Measurements from ENCODE around the gene PRKCE. TPM values are rescaled to one million over a fixed set of nuclear protein-coding genes. Genes with fewer than 3 reads are reported as not detected.

PRKCE gene
- total RNA-seq, 2 experiments from 2014 or later: 15.4 to 16.2 TPM

DNA sequence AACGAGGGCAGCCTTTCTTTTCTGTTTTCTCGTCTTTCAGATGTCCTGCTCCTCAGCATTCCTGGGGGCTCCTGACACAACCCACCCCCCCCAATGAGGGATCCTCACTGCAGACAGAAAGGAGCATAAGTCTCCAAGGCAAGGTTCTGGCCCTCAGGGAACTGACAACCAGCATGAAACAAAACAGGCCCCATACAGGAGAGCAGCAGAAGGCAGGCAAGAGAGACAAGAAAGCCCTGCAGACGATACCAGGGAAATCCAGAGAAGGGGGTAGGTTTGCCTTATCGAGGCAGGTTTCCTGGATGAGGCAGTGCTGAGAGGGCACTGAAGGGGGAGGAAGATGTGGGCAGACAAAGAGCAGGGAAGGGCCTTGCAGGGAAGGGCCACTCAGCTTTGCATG lies 541.9 kb downstream of the PRKCE start:
- no peaks in the 10 kb centered on the region for H3K9me3 Mint-ChIP-seq (ENCODE audit: insufficient read depth)
- DNase-seq: no peak
- H3K36me3 Mint-ChIP-seq (ENCODE audit: low read depth): no peaks in the 10 kb centered on the region
- peaks cover 18% of the 10 kb centered on the region for H3K4me1 Mint-ChIP-seq (ENCODE audit: low read depth)
- H3K27me3 Mint-ChIP-seq (ENCODE audit: low read depth): peaks cover 8% of the 10 kb centered on the region
- CTCF ChIA-PET: interaction anchor here (1.4 kb wide), 1 partner anchor 183 kb away, joined by 3 read pairs; no protein-coding TSS in a partner anchor
- H3K4me3 Mint-ChIP-seq: no peak overlapping the region
- no peak for ATAC-seq
- no peak overlapping the region for H3K27ac Mint-ChIP-seq
- POLR2A ChIA-PET: no interaction called here

DNA sequence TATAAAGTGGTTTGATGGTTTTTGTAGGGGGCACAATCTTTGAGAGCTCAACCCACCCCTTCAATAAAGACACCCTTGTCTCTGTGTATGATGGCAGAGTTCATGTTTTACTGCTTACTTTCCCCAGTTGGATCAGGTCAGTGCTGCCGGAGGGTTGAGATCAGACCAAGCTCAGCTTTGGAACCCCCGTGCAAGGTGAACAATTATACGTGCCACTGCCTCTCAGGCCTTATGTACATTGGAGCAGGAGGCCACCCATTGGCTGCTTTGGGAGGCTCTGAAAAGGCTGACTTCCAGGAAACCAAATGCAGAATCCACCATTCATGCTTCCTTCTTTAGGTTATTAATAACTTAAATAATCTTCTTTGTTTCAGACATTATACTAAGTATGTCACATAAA lies 542.4 kb downstream of the PRKCE start:
- no peaks in the 10 kb centered on the region for H3K9me3 Mint-ChIP-seq (ENCODE audit: insufficient read depth)
- H3K4me1 Mint-ChIP-seq (ENCODE audit: low read depth): peaks cover 17% of the 10 kb centered on the region
- ChIA-PET CTCF (interaction anchor here (1.4 kb wide), 1 partner anchor 183 kb away, joined by 3 read pairs; no protein-coding TSS in a partner anchor), POLR2A (no interaction called here)
- ATAC-seq (no peak), DNase-seq (no peak)
- H3K27ac Mint-ChIP-seq: no peak overlapping the region
- no peaks in the 10 kb centered on the region for H3K36me3 Mint-ChIP-seq (ENCODE audit: low read depth)
- H3K27me3 Mint-ChIP-seq (ENCODE audit: low read depth): peaks cover 8% of the 10 kb centered on the region
- no peak overlapping the region for H3K4me3 Mint-ChIP-seq

DNA sequence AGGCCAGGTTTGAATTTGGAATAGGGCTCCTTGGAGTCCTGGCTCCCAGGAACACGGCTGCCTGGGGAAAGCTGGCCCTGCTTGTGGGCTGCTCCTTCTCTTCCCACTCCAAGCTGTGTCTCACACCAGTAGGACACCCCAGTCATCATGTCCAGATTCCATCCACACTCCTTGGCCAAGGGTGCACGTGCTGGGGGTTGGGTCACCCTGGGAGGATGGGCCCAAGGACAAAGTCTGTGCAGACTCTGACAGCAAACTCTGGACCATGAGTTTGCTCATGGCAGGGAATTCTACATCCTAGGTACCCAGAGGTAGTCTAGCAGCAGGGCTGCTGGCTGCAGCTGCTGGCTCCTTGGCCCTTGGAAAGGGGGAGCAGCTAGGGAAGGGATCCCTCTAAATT lies 543.4 kb downstream of the PRKCE start:
- no peaks in the 10 kb centered on the region for H3K9me3 Mint-ChIP-seq (ENCODE audit: insufficient read depth)
- H3K4me1 Mint-ChIP-seq (ENCODE audit: low read depth): peaks cover 20% of the 10 kb centered on the region
- H3K36me3 Mint-ChIP-seq (ENCODE audit: low read depth): no peaks in the 10 kb centered on the region
- CTCF ChIA-PET: no interaction called here
- ATAC-seq (no peak), DNase-seq (no peak)
- H3K27me3 Mint-ChIP-seq (ENCODE audit: low read depth): peaks cover 8% of the 10 kb centered on the region
- no peak overlapping the region for H3K27ac Mint-ChIP-seq
- no peak overlapping the region for H3K4me3 Mint-ChIP-seq
- POLR2A ChIA-PET: no interaction called here

DNA sequence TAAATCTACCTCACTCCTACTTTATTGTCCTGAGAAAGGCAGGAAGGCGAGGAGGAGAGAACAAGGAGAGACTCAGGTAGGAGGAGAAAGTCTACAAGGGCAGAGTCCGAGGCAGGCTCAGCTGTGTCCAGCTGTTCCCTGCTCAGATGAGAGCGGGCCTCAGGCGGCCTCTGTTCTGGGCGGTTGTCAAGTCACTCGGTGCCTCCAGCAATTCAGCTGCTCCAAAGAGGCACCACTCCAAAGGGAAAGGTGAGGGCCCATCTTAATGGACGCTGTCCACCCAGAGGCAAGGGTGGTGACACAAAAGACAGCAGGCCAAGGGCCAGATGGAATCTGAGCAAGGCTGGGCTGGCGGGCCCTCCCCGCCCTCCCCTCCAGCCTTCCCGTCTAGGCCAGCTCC lies 544.3 kb downstream of the PRKCE start:
- ATAC-seq (no peak), DNase-seq (no peak)
- Mint-ChIP-seq H3K36me3 (ENCODE audit: low read depth) (peaks cover under 1% of the 10 kb centered on the region), H3K4me1 (ENCODE audit: low read depth) (peaks cover 29% of the 10 kb centered on the region), H3K4me3 (no peak overlapping the region), H3K27ac (peak overlapping the region; percentile 27), H3K9me3 (ENCODE audit: insufficient read depth) (peaks cover under 1% of the 10 kb centered on the region), H3K27me3 (ENCODE audit: low read depth) (peaks cover 5% of the 10 kb centered on the region)
- CTCF ChIA-PET: no interaction called here
- POLR2A ChIA-PET: no interaction called here

DNA sequence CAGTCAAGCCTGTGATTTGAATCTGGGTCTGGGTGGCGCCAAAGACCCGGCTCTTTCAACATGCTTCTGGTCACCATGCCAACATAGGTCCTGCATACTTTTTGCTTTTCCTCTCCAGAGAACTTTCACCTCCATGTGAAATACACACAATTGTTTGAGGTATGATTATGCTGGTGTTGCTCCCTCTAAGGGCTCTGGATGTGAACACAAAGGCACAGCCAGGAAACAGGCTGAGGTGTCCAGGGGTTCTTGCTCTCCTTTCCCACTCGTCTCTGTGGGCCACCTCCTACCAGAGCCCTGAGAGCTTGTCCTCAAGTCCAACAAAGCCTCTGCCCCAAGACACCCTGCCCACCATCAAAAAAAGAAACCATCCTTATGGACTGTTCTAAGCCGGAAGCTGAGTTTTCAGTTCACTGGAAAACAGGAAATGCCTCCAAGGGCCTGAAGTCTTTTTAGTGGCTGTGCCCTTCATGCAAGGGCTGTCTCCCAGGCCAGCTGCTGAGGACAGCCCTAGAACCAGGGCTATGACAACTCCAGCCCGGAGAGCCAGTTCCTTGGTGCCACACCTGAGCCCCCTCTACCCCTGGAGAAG lies 545.5 kb downstream of the PRKCE start:
- ChIA-PET CTCF (interaction anchor here (1.1 kb wide), 1 partner anchor 140 kb away, joined by 3 read pairs; no protein-coding TSS in a partner anchor), POLR2A (no interaction called here)
- peaks cover 39% of the 10 kb centered on the region for H3K4me1 Mint-ChIP-seq (ENCODE audit: low read depth)
- no peaks in the 10 kb centered on the region for H3K27me3 Mint-ChIP-seq (ENCODE audit: low read depth)
- H3K4me3 Mint-ChIP-seq: no peak overlapping the region
- DNase-seq (no peak), ATAC-seq (no peak)
- peaks cover 10% of the 10 kb centered on the region for H3K9me3 Mint-ChIP-seq (ENCODE audit: insufficient read depth)
- peak overlapping the region; percentile 60 for H3K27ac Mint-ChIP-seq
- H3K36me3 Mint-ChIP-seq (ENCODE audit: low read depth): peaks cover 8% of the 10 kb centered on the region

DNA sequence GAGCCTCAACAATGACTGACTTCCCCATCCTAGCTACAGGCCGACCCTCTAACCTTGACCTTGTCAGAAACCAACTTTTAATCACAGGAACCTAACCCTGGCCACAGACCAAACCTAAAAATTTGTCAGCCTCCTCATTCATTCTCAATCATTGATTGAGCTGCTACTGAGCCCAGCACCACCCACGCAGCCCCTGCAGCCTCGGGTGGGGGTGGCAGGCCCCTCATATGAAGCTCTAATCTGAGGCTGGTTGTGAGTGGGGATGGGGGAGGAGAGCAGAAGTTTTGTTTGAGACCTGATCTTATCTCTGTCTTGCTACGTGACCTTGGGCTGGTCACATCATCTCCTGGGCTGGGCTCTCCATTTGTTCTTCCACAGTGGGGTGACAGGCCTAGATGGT lies 546.2 kb downstream of the PRKCE start:
- H3K9me3 Mint-ChIP-seq (ENCODE audit: insufficient read depth): peaks cover 10% of the 10 kb centered on the region
- H3K36me3 Mint-ChIP-seq (ENCODE audit: low read depth): peaks cover 8% of the 10 kb centered on the region
- no peaks in the 10 kb centered on the region for H3K27me3 Mint-ChIP-seq (ENCODE audit: low read depth)
- peaks cover 46% of the 10 kb centered on the region for H3K4me1 Mint-ChIP-seq (ENCODE audit: low read depth)
- DNase-seq (no peak), ATAC-seq (no peak)
- peak overlapping the region; percentile 60 for H3K27ac Mint-ChIP-seq
- CTCF ChIA-PET: interaction anchor here (1.1 kb wide), 1 partner anchor 141 kb away, joined by 3 read pairs; no protein-coding TSS in a partner anchor
- no peak overlapping the region for H3K4me3 Mint-ChIP-seq
- POLR2A ChIA-PET: interaction anchor here (0.6 kb wide), 1 partner anchor 1294 kb away, joined by 9 read pairs; no protein-coding TSS in a partner anchor

DNA sequence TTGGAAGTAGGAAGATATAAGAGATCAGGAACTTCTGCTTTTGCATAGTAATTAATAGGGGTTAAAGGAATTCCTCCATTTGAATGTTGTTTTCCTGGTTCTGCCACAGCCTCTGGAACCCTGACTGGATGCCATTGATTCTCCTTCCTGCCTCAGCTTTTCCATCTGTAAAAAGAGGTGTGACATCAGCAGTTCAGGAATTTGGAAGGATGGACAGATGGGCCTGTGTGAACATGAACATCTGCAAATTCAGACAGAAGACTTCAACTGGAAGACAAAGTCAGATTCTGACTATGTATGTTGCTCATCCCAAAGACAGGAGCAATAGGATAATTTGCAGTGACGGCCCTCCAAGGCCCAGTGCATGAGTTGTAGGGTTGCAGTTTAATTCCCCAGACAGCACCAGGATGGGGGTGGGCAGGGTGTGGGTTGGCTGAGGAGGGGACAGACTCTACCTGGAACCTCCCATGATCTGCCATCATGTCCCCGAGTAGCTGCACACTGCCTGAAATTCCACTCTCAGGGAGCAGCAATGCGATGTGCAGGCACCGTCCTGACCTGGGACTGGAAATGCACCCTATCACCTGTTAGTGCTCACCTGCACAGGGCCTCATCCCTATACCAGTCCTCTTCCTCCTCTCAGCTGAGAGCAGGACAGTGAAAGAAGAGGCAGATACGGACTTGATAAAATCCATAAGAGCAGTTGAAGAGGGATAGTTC lies 546.8 kb downstream of the PRKCE start:
- H3K36me3 Mint-ChIP-seq (ENCODE audit: low read depth): peaks cover 8% of the 10 kb centered on the region
- H3K27me3 Mint-ChIP-seq (ENCODE audit: low read depth): no peaks in the 10 kb centered on the region
- no peak for DNase-seq
- H3K27ac Mint-ChIP-seq: no peak overlapping the region
- CTCF ChIA-PET: no interaction called here
- peaks cover 52% of the 10 kb centered on the region for H3K4me1 Mint-ChIP-seq (ENCODE audit: low read depth)
- peaks cover 10% of the 10 kb centered on the region for H3K9me3 Mint-ChIP-seq (ENCODE audit: insufficient read depth)
- ATAC-seq: no peak
- POLR2A ChIA-PET: interaction anchor here (0.6 kb wide), 1 partner anchor 1293 kb away, joined by 9 read pairs; no protein-coding TSS in a partner anchor
- H3K4me3 Mint-ChIP-seq: no peak overlapping the region

DNA sequence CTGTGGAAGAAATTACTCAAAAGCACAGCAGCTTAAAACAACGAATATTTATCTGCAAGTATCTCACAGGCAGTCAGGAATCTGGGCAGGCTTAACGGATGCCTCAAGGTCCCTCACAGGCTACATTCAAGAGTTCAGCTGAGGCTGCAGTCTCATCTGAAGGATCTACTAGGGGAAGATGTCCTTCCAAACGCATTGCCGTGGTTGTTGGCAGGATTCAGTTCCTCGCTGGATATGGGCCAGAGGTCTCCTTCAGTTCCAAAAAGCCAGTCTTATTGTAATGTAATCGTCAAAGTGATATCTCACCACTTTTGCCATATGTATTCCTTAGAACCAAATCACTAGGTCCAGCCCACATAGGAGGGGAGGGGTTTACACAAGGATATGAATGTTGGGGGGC lies 547.5 kb downstream of the PRKCE start:
- Mint-ChIP-seq H3K27ac (no peak overlapping the region), H3K27me3 (ENCODE audit: low read depth) (no peaks in the 10 kb centered on the region), H3K36me3 (ENCODE audit: low read depth) (peaks cover 10% of the 10 kb centered on the region), H3K4me1 (ENCODE audit: low read depth) (peaks cover 57% of the 10 kb centered on the region), H3K9me3 (ENCODE audit: insufficient read depth) (peaks cover 11% of the 10 kb centered on the region), H3K4me3 (no peak overlapping the region)
- POLR2A ChIA-PET: no interaction called here
- no peak for ATAC-seq
- no peak for DNase-seq
- CTCF ChIA-PET: no interaction called here

DNA sequence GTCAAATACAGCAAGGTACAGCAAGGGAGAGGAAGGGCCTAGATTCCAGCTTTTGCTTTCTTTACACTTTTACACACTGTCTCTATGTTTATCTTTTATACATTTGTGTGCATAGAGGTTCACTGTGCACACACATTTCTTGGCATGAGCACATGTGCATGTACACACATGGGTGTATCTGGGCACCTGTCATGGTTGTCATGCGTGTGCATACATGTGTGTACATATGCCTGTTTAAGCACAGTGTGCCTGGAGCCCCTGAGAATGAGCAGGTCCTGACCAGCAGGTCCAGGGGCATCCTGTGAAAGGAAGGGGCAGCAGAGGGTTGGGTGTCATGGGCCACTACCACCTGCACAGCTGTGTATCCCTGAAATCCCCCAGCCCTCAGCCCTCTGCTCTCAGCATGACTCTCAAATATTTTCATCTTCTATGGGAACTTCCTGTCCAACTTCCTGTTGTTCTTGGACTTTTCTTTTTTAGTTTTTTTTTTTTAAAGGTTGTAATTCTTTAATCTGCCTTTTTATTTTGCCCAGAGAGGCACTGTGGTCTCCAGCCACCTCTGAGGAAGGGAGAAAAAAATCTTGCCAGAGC lies 548.7 kb downstream of the PRKCE start:
- Mint-ChIP-seq H3K4me3 (no peak overlapping the region), H3K27me3 (ENCODE audit: low read depth) (peaks cover 2% of the 10 kb centered on the region), H3K36me3 (ENCODE audit: low read depth) (peaks cover 13% of the 10 kb centered on the region), H3K4me1 (ENCODE audit: low read depth) (peaks cover 59% of the 10 kb centered on the region), H3K27ac (peak overlapping the region; percentile 10), H3K9me3 (ENCODE audit: insufficient read depth) (peaks cover 13% of the 10 kb centered on the region)
- ChIA-PET POLR2A (no interaction called here), CTCF (interaction anchor here (1.6 kb wide), 1 partner anchor 166 kb away, joined by 4 read pairs; no protein-coding TSS in a partner anchor)
- ATAC-seq: no peak
- DNase-seq: no peak

DNA sequence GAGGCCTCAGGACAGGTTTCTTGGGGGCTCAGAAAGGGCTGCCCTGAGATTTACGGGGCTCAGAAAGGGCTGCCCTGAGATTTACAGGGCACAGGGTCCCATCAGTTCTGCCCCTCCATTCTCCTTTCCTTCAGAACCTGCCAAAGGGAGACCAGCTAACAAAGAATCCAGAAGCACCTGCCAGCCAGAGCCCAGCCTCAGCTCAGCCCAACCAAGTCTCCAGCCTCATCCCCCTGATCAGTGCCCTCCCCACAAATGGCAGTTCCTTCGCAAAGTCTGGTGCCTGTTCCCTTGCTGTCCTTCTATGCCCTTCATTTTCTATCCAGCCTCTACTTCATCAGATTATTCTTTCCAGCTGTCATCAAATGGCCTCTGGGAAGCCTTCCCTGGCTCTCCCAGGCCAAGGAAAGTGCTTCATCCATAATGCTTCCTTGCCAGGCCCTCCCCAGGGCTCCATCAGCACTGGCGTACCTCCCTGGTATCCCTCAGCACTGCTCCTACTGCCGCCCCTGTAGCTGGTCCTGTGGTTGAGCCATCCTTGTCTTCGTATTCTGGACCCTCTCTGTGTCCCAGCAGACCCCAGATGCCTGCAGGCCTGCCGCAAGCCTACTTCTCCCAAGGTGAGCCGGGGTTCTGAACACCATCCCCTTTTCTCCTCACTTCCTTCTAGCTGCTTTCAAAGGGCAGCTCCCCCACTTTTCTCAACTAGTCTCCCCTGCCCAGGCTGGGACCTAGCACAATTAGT lies 549.6 kb downstream of the PRKCE start:
- no peak for ATAC-seq
- no peak overlapping the region for H3K4me3 Mint-ChIP-seq
- H3K27me3 Mint-ChIP-seq (ENCODE audit: low read depth): peaks cover 5% of the 10 kb centered on the region
- no peak for DNase-seq
- H3K27ac Mint-ChIP-seq: peak overlapping the region; percentile 72
- H3K36me3 Mint-ChIP-seq (ENCODE audit: low read depth): peaks cover 13% of the 10 kb centered on the region
- peaks cover 13% of the 10 kb centered on the region for H3K9me3 Mint-ChIP-seq (ENCODE audit: insufficient read depth)
- H3K4me1 Mint-ChIP-seq (ENCODE audit: low read depth): peaks cover 59% of the 10 kb centered on the region
- ChIA-PET POLR2A (no interaction called here), CTCF (interaction anchor here (0.5 to 1.6 kb wide), 3 partner anchors 127 to 261 kb away, joined by 3 to 4 read pairs (median 3); no protein-coding TSS in a partner anchor)

DNA sequence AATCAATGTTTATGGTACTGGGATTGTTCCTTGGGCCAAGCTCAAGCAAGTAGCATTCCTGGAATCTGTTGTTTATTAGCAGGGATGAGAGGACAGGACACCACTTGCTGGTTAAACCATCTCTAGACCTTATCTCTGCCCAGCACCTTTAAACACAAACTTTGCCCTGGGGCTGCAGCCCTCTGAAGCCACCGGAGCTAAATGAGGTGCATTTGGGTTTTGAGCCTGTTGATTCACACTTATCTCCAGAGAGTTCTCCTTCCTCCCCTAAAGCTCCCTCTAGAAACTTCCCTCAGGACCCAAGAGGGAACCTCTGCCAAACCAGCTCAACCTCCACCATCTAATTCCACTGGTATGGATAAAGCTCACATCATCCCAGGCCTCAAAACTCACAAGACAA lies 551.0 kb downstream of the PRKCE start:
- H3K36me3 Mint-ChIP-seq (ENCODE audit: low read depth): peaks cover 15% of the 10 kb centered on the region
- ATAC-seq (no peak), DNase-seq (no peak)
- H3K9me3 Mint-ChIP-seq (ENCODE audit: insufficient read depth): peaks cover 13% of the 10 kb centered on the region
- ChIA-PET POLR2A (no interaction called here), CTCF (interaction anchor here (0.8 kb wide), 1 partner anchor 164 kb away, joined by 3 read pairs; no protein-coding TSS in a partner anchor)
- peaks cover 48% of the 10 kb centered on the region for H3K4me1 Mint-ChIP-seq (ENCODE audit: low read depth)
- H3K4me3 Mint-ChIP-seq: no peak overlapping the region
- peak overlapping the region; percentile 7 for H3K27ac Mint-ChIP-seq
- peaks cover 15% of the 10 kb centered on the region for H3K27me3 Mint-ChIP-seq (ENCODE audit: low read depth)

Measured in activated CD8-positive, alpha-beta T cell treated with anti-CD3 and anti-CD28 coated beads, Interleukin-2, amount 10 ng/mL, durations not matched to agents 7 days and 5 days (primary cell).